Lower leg skin (tissue), 3 donors: Measurements from ENCODE around the gene CUL9.

Experiments used
- CTCF ChIP-seq, 3 donors: fragments of 450-650 bp; IDR thresholded peaks; one replicate each; pipeline ENCODE4 v1.5.1; 2016; ENCODE audit warnings: antibody characterized with exemption in 3 of 3, mild to moderate bottlenecking in 3 of 3, moderate library complexity in 2 of 3
- POLR2A ChIP-seq, 2 donors: fragments of 450-650 bp; IDR thresholded peaks; one replicate each; pipeline ENCODE4 v1.6.1; 2016 to 2017; ENCODE audit warnings: antibody characterized with exemption in 2 of 2, mild to moderate bottlenecking in 1 of 2, moderate library complexity in 1 of 2

DNA sequence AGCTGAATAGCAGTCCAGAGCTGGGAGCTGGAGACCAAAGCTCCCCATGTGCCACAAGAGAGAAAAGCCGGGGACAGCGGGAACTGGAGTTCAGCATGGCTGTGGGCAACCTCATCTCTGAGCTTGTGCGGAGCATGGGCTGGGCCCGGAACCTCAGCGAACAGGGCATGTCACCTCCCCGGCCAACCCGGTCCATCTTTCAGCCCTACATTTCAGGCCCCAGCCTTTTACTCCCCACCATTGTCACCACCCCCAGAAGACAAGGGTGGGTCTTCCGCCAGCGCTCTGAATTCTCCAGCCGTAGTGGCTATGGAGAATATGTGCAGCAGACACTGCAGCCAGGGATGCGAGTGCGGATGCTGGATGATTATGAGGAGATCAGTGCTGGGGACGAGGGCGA is 4.0 kb downstream of the CUL9 start:
- no peak for TF ChIP-seq CTCF (IDR thresholded peaks at IDR 0.05)
- no peak for TF ChIP-seq POLR2A (IDR thresholded peaks at IDR 0.05)
